K562 (cell line): Measurements from ENCODE around the gene ERCC2. TPM values are rescaled to one million over a fixed set of nuclear protein-coding genes. Genes with fewer than 3 reads are reported as not detected.

Experiments
- ATAC-seq: fragments of 200-7000 bp; cut with Tn5 transposase; 3 replicates; pipeline ENCODE4 v1.9.1; 2020; ENCODE audit warnings: moderate library complexity
- BruUV-seq: library from RNA; stranded (reverse); fragments of 400-500 nt; replicated peaks from 2 replicates; lab custom pipeline; 2021; lab: Mats Ljungman, UMichigan
- CTCF ChIA-PET: fragments of 300-600 bp; formaldehyde crosslinking; extraction: SDS; loops from one replicate; lab custom pipeline; 2021; ENCODE audit warnings: low intra/inter-chr PET ratio; lab: Yijun Ruan, JAX
- POLR2A ChIA-PET: fragments of 300-600, 350-650 bp; sonication (Branson Sonifier 250); formaldehyde crosslinking; extraction: SDS; loops from one replicate; lab custom pipeline; 2021; ENCODE audit warnings: antibody characterized with exemption, inconsistent platforms; lab: Yijun Ruan, JAX
- DNase-seq, 4 experiments: peaks; one replicate each; pipeline versions ENCODE4 v3.0.0 to v3.0.0-alpha.2; 2011 to 2018; ENCODE audit warnings: low spot score in 3 of 4, mixed read lengths in 3 of 4; ENCODE audit errors: extremely low read depth in 1 of 4
- FAIRE-seq: peaks from 2 replicates; lab custom pipeline; 2011; peaks lifted over from hg19 to GRCh38; lab: Jason Lieb, UNC
- H2AFZ ChIP-seq: 2 replicates; pipeline ENCODE4 v1.6.0; 2011; ENCODE audit warnings: low read depth, low read length, control low read depth, inconsistent platforms
- H3K27ac ChIP-seq: fragments of 200-600 bp; 3 replicates; pipeline ENCODE4 v1.8.0; 2011; ENCODE audit warnings: low read depth, mild to moderate bottlenecking, control low read depth, inconsistent platforms, low read length, moderate library complexity, mixed read lengths; ENCODE audit errors: extremely low read depth
- H3K27me3 ChIP-seq, 2 experiments: fragments of 300-600 bp in 1 of 2; 2 replicates in 1 of 2; 3 replicates in 1 of 2; pipeline versions ENCODE4 v1.6.0 to v1.8.0; 2011; ENCODE audit warnings: inconsistent platforms in 2 of 2, low read length in 2 of 2, mild to moderate bottlenecking in 1 of 2, mixed read lengths in 1 of 2, moderate library complexity in 1 of 2; ENCODE audit not compliant: control insufficient read depth in 2 of 2, insufficient read depth in 2 of 2
- H3K36me3 ChIP-seq: fragments of 300-600 bp; 3 replicates; pipeline ENCODE4 v1.8.0; 2011; ENCODE audit warnings: mild to moderate bottlenecking, low read length, inconsistent platforms; ENCODE audit not compliant: control insufficient read depth, insufficient read depth
- H3K4me1 ChIP-seq, 2 experiments: fragments of 200-600 bp in 1 of 2; replicated peaks in 1 of 2; 2 replicates in 1 of 2; 3 replicates in 1 of 2; pipeline versions ENCODE4 v1.5.1 to v1.8.0; 2011; ENCODE audit warnings: inconsistent platforms in 2 of 2, low read length in 2 of 2, mild to moderate bottlenecking in 1 of 2, mixed read lengths in 1 of 2, moderate library complexity in 1 of 2; ENCODE audit not compliant: control insufficient read depth in 2 of 2, insufficient read depth in 2 of 2
- H3K4me2 ChIP-seq: 2 replicates; pipeline ENCODE4 v1.6.1; 2011; ENCODE audit warnings: low read length, control low read depth, inconsistent platforms, mixed read lengths; ENCODE audit not compliant: insufficient read depth
- H3K4me3 ChIP-seq: fragments of 200-600 bp; sonication (generic), shearing (Covaris generic); 2 replicates; pipeline ENCODE4 v1.5.1; 2016; ENCODE audit warnings: control low read depth, inconsistent platforms
- H3K79me2 ChIP-seq: fragments of 200-600 bp; 3 replicates; pipeline ENCODE4 v1.8.0; 2011; ENCODE audit warnings: low read length, inconsistent platforms; ENCODE audit not compliant: control insufficient read depth, insufficient read depth
- H3K9ac ChIP-seq, 2 experiments: 2 replicates each; pipeline versions ENCODE4 v1.6.0 to v1.6.1; 2011; ENCODE audit warnings: low read depth in 2 of 2, low read length in 2 of 2, control low read depth in 1 of 2, inconsistent platforms in 1 of 2, mild to moderate bottlenecking in 1 of 2, mixed read lengths in 1 of 2; ENCODE audit not compliant: insufficient read depth in 1 of 2
- H3K9me1 ChIP-seq: one replicate; pipeline ENCODE4 v1.6.0; 2011; ENCODE audit warnings: inconsistent platforms, mild to moderate bottlenecking, low read length, moderate library complexity; ENCODE audit not compliant: control insufficient read depth, insufficient read depth
- H3K9me3 ChIP-seq: replicated peaks from 2 replicates; pipeline ENCODE4 v1.5.1; 2011; ENCODE audit warnings: low read depth, low read length, inconsistent platforms; ENCODE audit not compliant: control insufficient read depth, insufficient read depth
- H4K20me1 ChIP-seq: replicated peaks from 2 replicates; pipeline ENCODE4 v1.6.1; 2011; ENCODE audit warnings: low read length, inconsistent platforms, mixed read lengths; ENCODE audit not compliant: control insufficient read depth, insufficient read depth
- AFF4 ChIP-seq: sonication (generic); formaldehyde crosslinking; IDR thresholded peaks from 2 replicates; pipeline ENCODE4 v1.8.0; 2023; ENCODE audit warnings: mild to moderate bottlenecking, missing genetic modification reagents
- CEBPB ChIP-seq: fragments of 450-650 bp; IDR thresholded peaks from 2 replicates; pipeline ENCODE4 v1.6.1; 2016; ENCODE audit warnings: missing genetic modification characterization, missing compliant biosample characterization
- CEBPG ChIP-seq, 3 experiments: fragments of 200-800 bp in 1 of 3; sonication (Bioruptor generic) in 1 of 3; sonication (generic) in 1 of 3; formaldehyde crosslinking in 1 of 3; IDR thresholded peaks in 2 of 3; conservative IDR thresholded peaks in 1 of 3; 2 replicates each; pipeline versions ENCODE4 v1.6.1 to v1.8.0; 2016 to 2022; ENCODE audit warnings: missing compliant biosample characterization in 2 of 3, missing genetic modification characterization in 2 of 3, mild to moderate bottlenecking in 1 of 3, missing genetic modification reagents in 1 of 3
- CREB3 ChIP-seq: fragments of 450-650 bp; conservative IDR thresholded peaks from 2 replicates; pipeline ENCODE4 v1.6.1; 2016; ENCODE audit warnings: missing genetic modification characterization, low read depth, mild to moderate bottlenecking, missing compliant biosample characterization, moderate library complexity
- ELF2 ChIP-seq: fragments of 250-450 bp; sonication (Bioruptor Pico); IDR thresholded peaks from 2 replicates; pipeline ENCODE4 v1.5.0; 2021; ENCODE audit warnings: mild to moderate bottlenecking
- HMGN3 ChIP-seq: IDR thresholded peaks from 2 replicates; pipeline ENCODE4 v1.6.1; 2011; ENCODE audit warnings: borderline replicate concordance, low read depth, mild to moderate bottlenecking, mixed read lengths, low read length; ENCODE audit not compliant: insufficient read length; ENCODE audit errors: extremely low read depth
- LEF1 ChIP-seq: fragments of 450-650 bp; IDR thresholded peaks from 2 replicates; pipeline ENCODE4 v1.6.1; 2016; ENCODE audit warnings: mild to moderate bottlenecking
- NRF1 ChIP-seq, 2 experiments: fragments of 450-650 bp; IDR thresholded peaks in 1 of 2; conservative IDR thresholded peaks in 1 of 2; 2 replicates each; pipeline ENCODE4 v1.6.1; 2014; ENCODE audit warnings: mild to moderate bottlenecking in 2 of 2
- PPARD ChIP-seq: fragments of 250-450 bp; sonication (Bioruptor Pico); IDR thresholded peaks from 2 replicates; pipeline ENCODE4 v1.8.0; 2022; ENCODE audit warnings: inconsistent platforms, mild to moderate bottlenecking, moderate library complexity
- SREBF1 ChIP-seq: fragments of 150-350 bp; IDR thresholded peaks from 2 replicates; pipeline ENCODE4 v1.6.1; 2014; ENCODE audit warnings: antibody characterized with exemption, low read depth, low read length, borderline replicate concordance
- STAG1 ChIP-seq: sonication (generic); formaldehyde crosslinking; IDR thresholded peaks from 2 replicates; pipeline ENCODE4 v1.5.0; 2020; ENCODE audit warnings: missing genetic modification reagents, borderline replicate concordance
- ZFX ChIP-seq: sonication (generic); formaldehyde crosslinking; IDR thresholded peaks from 2 replicates; pipeline ENCODE4 v1.8.0; 2022; ENCODE audit warnings: mild to moderate bottlenecking, missing genetic modification reagents, moderate library complexity
- ZNF121 ChIP-seq: sonication (generic); formaldehyde crosslinking; conservative IDR thresholded peaks from 2 replicates; pipeline ENCODE4 v1.8.0; 2022; ENCODE audit warnings: missing genetic modification reagents
- ZNF124 ChIP-seq: sonication (generic); formaldehyde crosslinking; IDR thresholded peaks from 2 replicates; pipeline ENCODE4 v1.8.1; 2022; ENCODE audit warnings: missing genetic modification reagents
- ZNF175 ChIP-seq: fragments of 200-800 bp; sonication (Bioruptor generic); IDR thresholded peaks from 2 replicates; pipeline ENCODE4 v1.6.1; 2016; ENCODE audit warnings: low read depth, mild to moderate bottlenecking, missing genetic modification characterization, missing compliant biosample characterization
- ZNF23 ChIP-seq: fragments of 250-450 bp; sonication (Bioruptor Pico); IDR thresholded peaks from 2 replicates; pipeline ENCODE4 v1.4.0; 2020; ENCODE audit warnings: mild to moderate bottlenecking
- ZNF584 ChIP-seq: fragments of 200-800 bp; sonication (Bioruptor generic); IDR thresholded peaks from 2 replicates; pipeline ENCODE4 v1.6.1; 2016; ENCODE audit warnings: low read depth, mild to moderate bottlenecking, missing genetic modification characterization, missing compliant biosample characterization
- WGBS: fragments of 100-300 bp; shearing (Covaris generic); methylation state at CpG from one replicate; pipeline ENCODE4 v1.1.6; 2016; ENCODE audit warnings: low coverage, mixed read lengths; ENCODE audit not compliant: insufficient coverage; ENCODE audit errors: missing lambda C conversion rate; 5-methylcytosine and 5-hydroxymethylcytosine counted together
- in situ Hi-C: fragments of 300-500 bp; cut with MboI; formaldehyde crosslinking; loops from 4 replicates; pipeline ENCODE4 v1.15.0; 2018; ENCODE audit warnings: inconsistent platforms, mixed read lengths
- intact Hi-C: fragments of 100-400 bp; cut with micrococcal nuclease; formaldehyde crosslinking; loops from 2 replicates; pipeline ENCODE4 v1.14.2; 2022
- polyA plus RNA-seq, 8 experiments: library from polyadenylated mRNA; depleted of rRNA in 4 of 8; stranded (reverse) in 5 of 8; unstranded in 3 of 8; fragments of >200 nt; fragmentation: Nextera tagmentation in 2 of 8; fragmentation: Illumina TruSeq in 1 of 8; extraction: Ambion mirVana in 2 of 8; extraction: Trizol in 1 of 8; gene quantifications; 2 replicates each; pipeline versions ENCODE4 v1.2.1 to v1.2.3, GENCODE V29; 2011 to 2014; ENCODE audit warnings: inconsistent platforms in 1 of 8, missing spikeins in 1 of 8
- total RNA-seq, 7 experiments: library from RNA; depleted of rRNA in 6 of 7; stranded (reverse); fragments of >200 nt in 6 of 7; fragmentation: Illumina TruSeq in 2 of 7; extraction: Trizol in 2 of 7; gene quantifications; 2 replicates each; pipeline versions ENCODE4 v1.2.1 to v1.2.3, GENCODE V29; 2011 to 2021; ENCODE audit warnings: low replicate concordance in 1 of 7

The ERCC2 gene
- total and polyA plus RNA-seq, 9 of the 15 experiments (the other 6 are each of a cell fraction or from before 2014, with no cell fraction given): 2.2 to 55.9 (median 23.4) TPM

GRCh38 chr19:45348367-45349125 is 21.8 kb downstream of the ERCC2 start:
- BruUV-seq: no TSS peak
- H3K4me2 ChIP-seq: no peak overlapping the region
- no peak for FAIRE-seq
- ATAC-seq: no peak
- H3K4me1 ChIP-seq: peaks cover 0 to 50% of the 10 kb centered on the region in 2 experiments; a peak in 2 of 5 replicates
- no peaks in the 10 kb centered on the region for H3K9me1 ChIP-seq
- intact Hi-C loops (no loop called here), in situ Hi-C loops (no loop called here)
- H3K36me3 ChIP-seq: peaks cover 39% of the 10 kb centered on the region; the same call in 1 of the 3 replicates
- H3K9ac ChIP-seq: peak overlapping the region in 1 of 2 experiments; percentile 6; a peak in 1 of 4 replicates
- no peak for DNase-seq
- ChIA-PET CTCF (no interaction called here), POLR2A (no interaction called here)
- no peak overlapping the region for H2AFZ ChIP-seq
- no peaks in the 10 kb centered on the region for H3K79me2 ChIP-seq
- 62% methylated on average over 21 of the region's 23 CpGs for WGBS
- H3K4me3 ChIP-seq: no peak overlapping the region
- no peak overlapping the region for H3K27ac ChIP-seq
- no peaks in the 10 kb centered on the region for H3K9me3 ChIP-seq
- peaks cover 3% of the 10 kb centered on the region; the same call in 1 of the 2 replicates for H4K20me1 ChIP-seq
- H3K27me3 ChIP-seq: no peaks in the 10 kb centered on the region
- no peak for TF ChIP-seq STAG1 (CRISPR knock-in tag)
- no peak for TF ChIP-seq NRF1 (conservative IDR thresholded peaks at IDR 0.05 in 1 of 2, IDR thresholded peaks at IDR 0.05 in 1 of 2)
- TF ChIP-seq CEBPB (tag): peak; percentile 84
- no peak for TF ChIP-seq ZNF584
- TF ChIP-seq CEBPG (CRISPR knock-in tag; IDR thresholded peaks at IDR 0.05): 0 out of 2 replicates have a peak, but pooled peaks have one; percentile 36
- TF ChIP-seq CEBPG (tag; conservative IDR thresholded peaks at IDR 0.05 in 1 of 2, IDR thresholded peaks at IDR 0.05 in 1 of 2): peak; percentile 44 to 58; a peak in 3 of 4 replicates
- TF ChIP-seq ZNF175 (CRISPR knock-in tag): no peak
- no peak for TF ChIP-seq PPARD (CRISPR knock-in tag)
- TF ChIP-seq SREBF1: no peak
- no peak for TF ChIP-seq LEF1
- TF ChIP-seq AFF4 (CRISPR knock-in tag): no peak
- TF ChIP-seq ZNF124 (CRISPR knock-in tag): no peak
- TF ChIP-seq ZNF23 (CRISPR knock-in tag): no peak
- peak; percentile 37 for TF ChIP-seq HMGN3
- no peak for TF ChIP-seq CREB3 (tag)
- TF ChIP-seq ZNF121: no peak
- TF ChIP-seq ELF2 (CRISPR knock-in tag): no peak
- TF ChIP-seq ZFX (CRISPR knock-in tag): no peak
